ENCODE results near the gene AUTS2.

Gene AUTS2

GRCh38 chr7:69714886-69715576 is 116.8 kb downstream of the AUTS2 start:
- DNase-seq = no peak

GRCh38 chr7:69717221-69717620 is 118.9 kb downstream of the AUTS2 start:
- DNase-seq = no peak

GRCh38 chr7:69719717-69720116 is 121.4 kb downstream of the AUTS2 start:
- DNase-seq = no peak

GRCh38 chr7:69722843-69723242 is 124.6 kb downstream of the AUTS2 start:
- DNase-seq = no peak

- no peak for DNase-seq
Observed at GRCh38 chr7:69723663-69724062, 125.4 kb downstream of the AUTS2 start.

- DNase-seq = no peak
Observed at GRCh38 chr7:69728304-69728703, 130.0 kb downstream of the AUTS2 start.

GRCh38 chr7:69732203-69732602 is 133.9 kb downstream of the AUTS2 start:
- DNase-seq = no peak

- DNase-seq = no peak
Observed at GRCh38 chr7:69735582-69735981, 137.3 kb downstream of the AUTS2 start.

- no peak for DNase-seq
Observed at GRCh38 chr7:69736126-69736810, 138.0 kb downstream of the AUTS2 start.

- DNase-seq = no peak
Observed at GRCh38 chr7:69738396-69738951, 140.2 kb downstream of the AUTS2 start.

- no peak for DNase-seq
Observed at GRCh38 chr7:69739190-69739589, 140.9 kb downstream of the AUTS2 start.

GRCh38 chr7:69739931-69740431 is 141.7 kb downstream of the AUTS2 start:
- DNase-seq = peak in 32 of 58 donors; percentile 2 to 43 (median 14)

- DNase-seq = no peak
Observed at GRCh38 chr7:69742237-69742636, 144.0 kb downstream of the AUTS2 start.

- DNase-seq = no peak
Observed at GRCh38 chr7:69743436-69743835, 145.2 kb downstream of the AUTS2 start.

- no peak for DNase-seq
Observed at GRCh38 chr7:69744026-69744425, 145.8 kb downstream of the AUTS2 start.

- DNase-seq = no peak
Observed at GRCh38 chr7:69746383-69746782, 148.1 kb downstream of the AUTS2 start.

GRCh38 chr7:69747144-69747543 is 148.9 kb downstream of the AUTS2 start:
- no peak for DNase-seq

- DNase-seq = no peak
Observed at GRCh38 chr7:69748530-69748929, 150.3 kb downstream of the AUTS2 start.

GRCh38 chr7:69749372-69749979 is 151.2 kb downstream of the AUTS2 start:
- DNase-seq = no peak

- DNase-seq = no peak
Observed at GRCh38 chr7:69749994-69750393, 151.7 kb downstream of the AUTS2 start.

- no peak for DNase-seq
Observed at GRCh38 chr7:69751026-69751425, 152.8 kb downstream of the AUTS2 start.

GRCh38 chr7:69753981-69754380 is 155.7 kb downstream of the AUTS2 start:
- no peak for DNase-seq

Measured in anterior cingulate cortex (tissue), 58 donors.